Measurements from ENCODE around the gene TM4SF4.

- TF ChIP-seq CTCF (IDR thresholded peaks at IDR 0.05) (no peak), POLR2A (IDR thresholded peaks at IDR 0.05) (no peak)
Measured at GRCh38 chr3:149497966-149498670, 23.6 kb downstream of the TM4SF4 start.

Data from esophagus squamous epithelium (tissue), 4 donors.